Trophoblast cell (in vitro differentiated cells and primary cell): Measurements from ENCODE around the gene LILRB4.

ENCODE experiments used
- DNase-seq, 2 donors: peaks; one replicate each; pipeline ENCODE4 v3.0.0-alpha.2; 2016
- H2AFZ ChIP-seq: 2 replicates; pipeline ENCODE4 v1.6.1; 2013; ENCODE audit warnings: low read length, moderate library complexity, mild to moderate bottlenecking; ENCODE audit not compliant: insufficient read depth, poor library complexity
- H2AK5ac ChIP-seq: 2 replicates; pipeline ENCODE4 v1.6.1; 2013; ENCODE audit warnings: mild to moderate bottlenecking, low read length
- H2BK120ac ChIP-seq: 2 replicates; pipeline ENCODE4 v1.6.1; 2013; ENCODE audit warnings: low read length, mild to moderate bottlenecking, moderate library complexity; ENCODE audit not compliant: insufficient read depth, poor library complexity
- H2BK12ac ChIP-seq: 2 replicates; pipeline ENCODE4 v1.6.1; 2013; ENCODE audit warnings: mild to moderate bottlenecking, low read length, moderate library complexity
- H2BK5ac ChIP-seq: 2 replicates; pipeline ENCODE4 v1.6.1; 2013; ENCODE audit warnings: low read length, low read depth, moderate library complexity, mild to moderate bottlenecking; ENCODE audit not compliant: poor library complexity
- H3K14ac ChIP-seq: 2 replicates; pipeline ENCODE4 v1.6.1; 2013; ENCODE audit warnings: mild to moderate bottlenecking, low read length
- H3K18ac ChIP-seq: 2 replicates; pipeline ENCODE4 v1.6.1; 2013; ENCODE audit warnings: mild to moderate bottlenecking, low read length
- H3K23ac ChIP-seq: 2 replicates; pipeline ENCODE4 v1.6.1; 2013; ENCODE audit warnings: low read length
- H3K27ac ChIP-seq: 2 replicates; pipeline ENCODE4 v1.5.1; 2013; ENCODE audit warnings: low read depth, mild to moderate bottlenecking, inconsistent platforms, low read length, moderate library complexity
- H3K27me3 ChIP-seq: 2 replicates; pipeline ENCODE4 v1.6.1; 2013; ENCODE audit warnings: inconsistent platforms, mild to moderate bottlenecking, low read length, moderate library complexity; ENCODE audit not compliant: insufficient read depth
- H3K36me3 ChIP-seq, 2 experiments: 1 replicate in 1 of 2; 2 replicates in 1 of 2; pipeline ENCODE4 v1.6.1; 2013; ENCODE audit warnings: low read length in 2 of 2, mild to moderate bottlenecking in 2 of 2, moderate library complexity in 1 of 2; ENCODE audit not compliant: insufficient read depth in 2 of 2, control insufficient read depth in 1 of 2
- H3K4ac ChIP-seq: 2 replicates; pipeline ENCODE4 v1.6.1; 2013; ENCODE audit warnings: low read depth, mild to moderate bottlenecking, low read length, moderate library complexity
- H3K4me1 ChIP-seq, 2 experiments: 1 replicate in 1 of 2; 2 replicates in 1 of 2; pipeline ENCODE4 v1.6.1; 2013; ENCODE audit warnings: low read length in 2 of 2, mild to moderate bottlenecking in 2 of 2, moderate library complexity in 1 of 2; ENCODE audit not compliant: insufficient read depth in 2 of 2, control insufficient read depth in 1 of 2
- H3K4me2 ChIP-seq: 2 replicates; pipeline ENCODE4 v1.6.1; 2013; ENCODE audit warnings: inconsistent platforms, mild to moderate bottlenecking, low read length, moderate library complexity
- H3K4me3 ChIP-seq: 2 replicates; pipeline ENCODE4 v1.5.1; 2013; ENCODE audit warnings: mild to moderate bottlenecking, low read depth, low read length, inconsistent platforms
- H3K79me1 ChIP-seq: one replicate; pipeline ENCODE4 v1.6.1; 2013; ENCODE audit warnings: low read length
- H3K79me2 ChIP-seq: 2 replicates; pipeline ENCODE4 v1.6.1; 2013; ENCODE audit warnings: low read length, mild to moderate bottlenecking; ENCODE audit not compliant: control insufficient read depth, insufficient read depth, poor library complexity
- H3K9ac ChIP-seq: 2 replicates; pipeline ENCODE4 v1.6.1; 2013; ENCODE audit warnings: mild to moderate bottlenecking, low read length
- H3K9me3 ChIP-seq: 2 replicates; pipeline ENCODE4 v1.6.1; 2013; ENCODE audit warnings: low read depth, mild to moderate bottlenecking, control low read depth, inconsistent platforms, low read length; ENCODE audit not compliant: insufficient read depth
- H4K12ac ChIP-seq: 2 replicates; pipeline ENCODE4 v1.6.1; 2013; ENCODE audit warnings: low read depth, mild to moderate bottlenecking, low read length, moderate library complexity
- H4K8ac ChIP-seq: 2 replicates; pipeline ENCODE4 v1.6.1; 2013; ENCODE audit warnings: low read depth, mild to moderate bottlenecking, low read length, moderate library complexity
- H4K91ac ChIP-seq: one replicate; pipeline ENCODE4 v1.6.1; 2013; ENCODE audit warnings: low read depth, mild to moderate bottlenecking, low read length, moderate library complexity
- WGBS: extraction: QIAGEN DNeasy Blood & Tissue Kit; methylation state at CpG from one replicate; pipeline ENCODE4 v1.1.7; 2013; ENCODE audit warnings: missing lambda C conversion rate; ENCODE audit not compliant: insufficient read length, insufficient coverage; ENCODE audit errors: extremely low coverage; 5-methylcytosine and 5-hydroxymethylcytosine counted together

LILRB4 gene

DNA sequence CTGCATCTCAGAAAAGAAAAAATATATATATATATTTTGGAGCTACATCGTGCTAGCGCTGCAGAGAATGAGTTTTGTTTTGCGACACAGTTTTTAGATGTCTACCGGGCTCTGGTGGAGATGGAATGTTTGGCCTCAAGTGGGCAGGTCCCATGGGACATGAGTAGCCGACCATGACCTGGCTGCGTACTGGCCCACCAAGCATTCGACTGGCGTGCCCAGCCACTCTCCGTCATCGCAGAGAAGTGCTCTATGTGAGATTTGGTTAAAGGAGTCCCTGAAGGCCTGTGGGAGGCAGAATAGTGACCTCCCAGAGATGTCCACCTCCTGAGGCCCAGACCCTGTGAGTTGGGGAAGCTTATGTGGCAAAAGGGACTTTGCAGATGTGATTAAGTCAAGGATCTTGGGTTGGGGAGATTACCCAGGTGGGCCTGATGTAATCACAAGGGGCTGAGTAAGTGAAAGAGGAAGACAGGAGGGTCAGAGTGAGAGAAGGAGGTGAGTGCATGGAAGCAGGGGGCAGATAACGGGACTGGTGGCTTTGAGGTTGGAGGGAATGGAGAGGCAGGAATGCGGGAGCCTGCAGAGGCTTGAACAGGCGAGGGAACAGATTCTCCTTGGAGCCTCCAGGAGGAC, 821 bp upstream of the LILRB4 start:
- Histone ChIP-seq H2AFZ (no peak overlapping the region), H3K27ac (no peak overlapping the region), H2BK120ac (no peak overlapping the region), H3K4me2 (no peak overlapping the region), H3K79me2 (no peaks in the 10 kb centered on the region), H3K9me3 (peaks cover 48% of the 10 kb centered on the region), H3K79me1 (no peaks in the 10 kb centered on the region), H2AK5ac (no peak overlapping the region), H3K9ac (no peak overlapping the region), H4K12ac (no peak overlapping the region), H3K4me1 (no peaks in the 10 kb centered on the region), H3K23ac (no peak overlapping the region), H3K14ac (no peak overlapping the region), H4K8ac (no peak overlapping the region), H3K27me3 (no peaks in the 10 kb centered on the region), H3K4me3 (no peak overlapping the region), H2BK12ac (no peak overlapping the region), H4K91ac (no peak overlapping the region), H3K36me3 (no peaks in the 10 kb centered on the region), H3K18ac (no peak overlapping the region), H3K4ac (no peak overlapping the region), H2BK5ac (no peak overlapping the region)
- WGBS: no CpG with 5 or more reads among the region's 13 CpGs
- no peak for DNase-seq

DNA sequence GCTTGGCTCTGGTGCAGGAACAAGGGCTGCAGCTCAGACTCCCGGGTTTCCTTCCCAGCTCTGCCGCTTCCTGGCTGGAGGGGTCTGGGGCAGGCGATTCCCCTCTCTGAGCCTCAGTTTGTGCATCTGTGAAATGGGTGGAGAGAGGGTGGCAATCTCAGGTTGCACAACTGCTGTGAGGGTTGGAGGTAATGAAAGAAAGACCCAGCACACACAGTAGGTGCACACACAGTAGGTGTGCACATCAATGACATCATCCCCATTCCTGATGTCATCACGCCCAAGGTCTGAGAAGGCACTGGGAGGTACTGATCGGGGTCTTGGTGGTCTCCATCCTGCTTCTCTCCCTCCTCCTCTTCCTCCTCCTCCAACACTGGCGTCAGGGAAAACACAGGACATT, 2.7 kb downstream of the LILRB4 start:
- no peak overlapping the region for H3K27ac ChIP-seq
- no peak overlapping the region for H2AFZ ChIP-seq
- H3K9me3 ChIP-seq: peaks cover 53% of the 10 kb centered on the region
- no peak overlapping the region for H3K23ac ChIP-seq
- no peaks in the 10 kb centered on the region for H3K79me1 ChIP-seq
- no peaks in the 10 kb centered on the region for H3K27me3 ChIP-seq
- H3K9ac ChIP-seq: no peak overlapping the region
- H2BK12ac ChIP-seq: no peak overlapping the region
- H3K14ac ChIP-seq: no peak overlapping the region
- no peak overlapping the region for H2BK5ac ChIP-seq
- DNase-seq: no peak
- H2AK5ac ChIP-seq: no peak overlapping the region
- H2BK120ac ChIP-seq: no peak overlapping the region
- no peak overlapping the region for H4K8ac ChIP-seq
- H3K4me3 ChIP-seq: no peak overlapping the region
- H3K18ac ChIP-seq: no peak overlapping the region
- H3K4me1 ChIP-seq: no peaks in the 10 kb centered on the region
- H3K36me3 ChIP-seq: no peaks in the 10 kb centered on the region
- no peak overlapping the region for H3K4ac ChIP-seq
- no peak overlapping the region for H3K4me2 ChIP-seq
- H4K12ac ChIP-seq: no peak overlapping the region
- H4K91ac ChIP-seq: no peak overlapping the region
- no peaks in the 10 kb centered on the region for H3K79me2 ChIP-seq
- no CpG with 5 or more reads among the region's 6 CpGs for WGBS

DNA sequence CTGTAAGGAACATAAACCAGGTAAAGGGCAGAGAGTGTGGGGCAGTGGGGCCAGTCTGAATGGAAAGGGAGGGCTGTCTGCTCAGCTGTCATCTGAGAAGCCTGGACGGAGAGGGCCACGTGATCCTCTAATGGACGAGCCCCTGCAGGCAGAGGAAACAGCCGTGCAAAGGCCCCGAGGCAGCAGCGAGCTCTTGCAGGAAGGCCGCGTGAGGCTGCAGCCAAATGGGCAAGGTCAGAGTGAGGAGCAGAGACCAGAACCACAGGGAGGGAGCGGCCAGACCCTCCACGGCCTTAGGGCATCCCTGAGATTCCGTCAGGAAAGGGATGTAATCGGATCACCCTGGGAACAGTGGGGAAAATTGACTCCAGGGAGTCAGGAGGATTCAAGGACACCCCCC, 4.4 kb downstream of the LILRB4 start:
- no CpG with 5 or more reads among the region's 12 CpGs for WGBS
- no peak for DNase-seq
- Histone ChIP-seq H3K27ac (no peak overlapping the region), H4K12ac (no peak overlapping the region), H3K23ac (no peak overlapping the region), H2BK5ac (no peak overlapping the region), H3K9me3 (peaks cover 62% of the 10 kb centered on the region), H2AFZ (no peak overlapping the region), H3K4me1 (no peaks in the 10 kb centered on the region), H3K4me3 (no peak overlapping the region), H3K79me1 (no peaks in the 10 kb centered on the region), H3K4me2 (no peak overlapping the region), H3K36me3 (no peaks in the 10 kb centered on the region), H2AK5ac (no peak overlapping the region), H3K27me3 (no peaks in the 10 kb centered on the region), H3K9ac (no peak overlapping the region), H3K4ac (no peak overlapping the region), H3K14ac (no peak overlapping the region), H3K18ac (no peak overlapping the region), H4K8ac (no peak overlapping the region), H3K79me2 (no peaks in the 10 kb centered on the region), H2BK12ac (no peak overlapping the region), H2BK120ac (no peak overlapping the region), H4K91ac (no peak overlapping the region)

DNA sequence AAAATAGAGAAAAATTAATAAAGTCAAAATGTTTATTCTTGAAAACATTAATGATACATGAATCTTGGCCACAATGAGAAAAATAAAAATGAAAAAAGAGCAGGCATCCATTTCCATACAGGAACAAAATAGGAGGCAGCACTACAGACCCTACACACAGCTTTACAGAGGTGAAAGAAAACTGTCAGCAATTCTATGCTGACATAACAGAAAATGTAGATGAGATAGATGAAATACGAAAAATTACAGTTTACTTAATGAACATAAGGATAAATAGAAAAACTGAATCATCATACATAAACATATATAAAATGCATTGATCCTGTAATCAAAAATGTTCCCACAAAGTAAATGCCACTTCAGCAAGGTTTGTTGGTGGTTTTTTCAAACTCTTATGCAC, 5.6 kb downstream of the LILRB4 start:
- Histone ChIP-seq H2BK120ac (no peak overlapping the region), H3K27me3 (no peaks in the 10 kb centered on the region), H2BK5ac (no peak overlapping the region)

More for the DNA sequence above, 5.6 kb downstream of the LILRB4 start:
- Histone ChIP-seq H2BK12ac (no peak overlapping the region), H3K79me2 (no peaks in the 10 kb centered on the region), H4K8ac (no peak overlapping the region), H3K14ac (no peak overlapping the region), H3K36me3 (no peaks in the 10 kb centered on the region), H3K79me1 (no peaks in the 10 kb centered on the region), H3K18ac (no peak overlapping the region), H4K91ac (no peak overlapping the region), H3K4me2 (no peak overlapping the region), H3K23ac (no peak overlapping the region), H4K12ac (no peak overlapping the region), H3K4me3 (no peak overlapping the region), H3K4ac (no peak overlapping the region), H3K4me1 (no peaks in the 10 kb centered on the region), H3K27ac (no peak overlapping the region), H3K9ac (no peak overlapping the region), H3K9me3 (peaks cover 59% of the 10 kb centered on the region), H2AK5ac (no peak overlapping the region), H2AFZ (no peak overlapping the region)
- no CpG with 5 or more reads among the region's 1 CpG for WGBS
- no peak for DNase-seq
